T-cell (primary cell): ENCODE results near the gene SMIM30. TPM values are rescaled to one million over a fixed set of nuclear protein-coding genes. Genes with fewer than 3 reads are reported as not detected.

Source experiments
- ATAC-seq, 4 experiments: fragments of 200-7000 bp in 3 of 4; fragments of 150-1000 bp in 1 of 4; cut with Tn5 transposase; replicated peaks in 1 of 4; 1 replicate in 3 of 4; 2 replicates in 1 of 4; pipeline ENCODE4 v1.10.0; 2021; ENCODE audit warnings: moderate library complexity in 3 of 4, mild to moderate bottlenecking in 2 of 4, moderate number of reproducible peaks in 1 of 4
- CTCF ChIA-PET, 2 donors: fragments of 300-600 bp; sonication (Branson Sonifier 250); formaldehyde crosslinking; loops; one replicate each; lab custom pipeline; 2022; ENCODE audit warnings: antibody characterized with exemption in 2 of 2; lab: Charles Lee
- POLR2A ChIA-PET, 2 donors: fragments of 300-600 bp; sonication (Branson Sonifier 250); formaldehyde crosslinking; loops; one replicate each; lab custom pipeline; 2022; ENCODE audit warnings: antibody characterized with exemption in 2 of 2; lab: Charles Lee
- DNase-seq, 35 experiments: peaks; one replicate each; pipeline versions ENCODE4 v3.0.0 to v3.0.0-alpha.2; 2013 to 2023
- H3K27ac ChIP-seq: one replicate; pipeline ENCODE4 v1.5.1; 2013; ENCODE audit warnings: low read length
- H3K27me3 ChIP-seq, 2 experiments: replicated peaks in 1 of 2; 1 replicate in 1 of 2; 2 replicates in 1 of 2; pipeline versions ENCODE4 v1.6.1 to v1.7.0; 2013; ENCODE audit warnings: low read length in 1 of 2, mixed read lengths in 1 of 2; ENCODE audit not compliant: control insufficient read depth in 2 of 2, insufficient read depth in 2 of 2; ENCODE audit errors: extremely low read depth in 1 of 2
- H3K36me3 ChIP-seq, 2 donors: 1 replicate in 1 of 2; 2 replicates in 1 of 2; pipeline versions ENCODE4 v1.6.1 to v1.7.0; 2013; ENCODE audit warnings: low read length in 1 of 2; ENCODE audit not compliant: control insufficient read depth in 2 of 2, insufficient read depth in 1 of 2; ENCODE audit errors: extremely low read depth in 1 of 2
- H3K4me1 ChIP-seq, 2 experiments: 1 replicate in 1 of 2; 2 replicates in 1 of 2; pipeline versions ENCODE4 v1.6.1 to v1.7.0; 2013; ENCODE audit warnings: low read length in 2 of 2, mixed read lengths in 1 of 2; ENCODE audit not compliant: insufficient read depth in 2 of 2, control insufficient read depth in 1 of 2; ENCODE audit errors: extremely low read depth in 1 of 2
- H3K4me3 ChIP-seq, 2 donors: 1 replicate in 1 of 2; 2 replicates in 1 of 2; pipeline versions ENCODE4 v1.5.1 to v1.7.0; 2013; ENCODE audit warnings: mild to moderate bottlenecking in 2 of 2, low read length in 1 of 2, moderate library complexity in 1 of 2; ENCODE audit not compliant: control insufficient read depth in 1 of 2; ENCODE audit errors: extremely low read depth in 1 of 2
- H3K9me3 ChIP-seq: 2 replicates; pipeline ENCODE4 v1.7.0; 2013
- H3K27ac Mint-ChIP-seq, 2 donors: one replicate each; pipeline ENCODE4 v1.8.0; 2020 to 2021; ENCODE audit warnings: mild to moderate bottlenecking in 2 of 2, mixed read lengths in 2 of 2
- H3K27me3 Mint-ChIP-seq, 2 donors: one replicate each; pipeline ENCODE4 v1.8.0; 2021 to 2022; ENCODE audit warnings: mixed read lengths in 2 of 2
- H3K36me3 Mint-ChIP-seq: one replicate; pipeline ENCODE4 v1.8.0; 2021; ENCODE audit warnings: mixed read lengths
- H3K4me1 Mint-ChIP-seq, 3 donors: one replicate each; pipeline ENCODE4 v1.8.0; 2020 to 2022; ENCODE audit warnings: mixed read lengths in 3 of 3, mild to moderate bottlenecking in 1 of 3
- H3K4me3 Mint-ChIP-seq, 3 donors: one replicate each; pipeline ENCODE4 v1.8.0; 2020 to 2022; ENCODE audit warnings: mild to moderate bottlenecking in 3 of 3, mixed read lengths in 3 of 3, moderate library complexity in 3 of 3
- H3K9me3 Mint-ChIP-seq, 3 donors: one replicate each; pipeline ENCODE4 v1.8.0; 2020 to 2022; ENCODE audit warnings: mixed read lengths in 3 of 3
- WGBS: methylation state at CpG from one replicate; pipeline ENCODE4 v1.1.5; 2013; ENCODE audit warnings: missing lambda C conversion rate; ENCODE audit not compliant: insufficient coverage; 5-methylcytosine and 5-hydroxymethylcytosine counted together
- total RNA-seq, 35 experiments: library from RNA in 6 of 35; stranded (reverse) in 6 of 35; fragments of 120-200 nt in 1 of 35; gene quantifications; one replicate each; pipeline versions ENCODE4 v1.2.1 to v1.2.4 and lab custom pipeline; 2013 to 2026

SMIM30 gene
- total RNA-seq, 5 donors from 2014 or later (not counting 1 experiment from before 2014, with no cell fraction given) = 11.1 to 17.3 (median 16.5) TPM

GRCh38 chr7:113085781-113086390 is 32.5 kb downstream of the SMIM30 start:
- H3K4me1 ChIP-seq = peaks cover 0 to 3% of the 10 kb centered on the region in 2 experiments
- peak in 1 of 4 experiments; percentile 51 for ATAC-seq
- no peaks in the 10 kb centered on the region for H3K9me3 ChIP-seq
- 41% methylated on average over 11 of the region's 16 CpGs for WGBS
- no peaks in the 10 kb centered on the region for H3K36me3 ChIP-seq
- Mint-ChIP-seq H3K4me3 (peak overlapping the region in 2 of 3 donors; percentile 0 to 7), H3K27me3 (peaks cover 25 to 44% of the 10 kb centered on the region in 2 donors), H3K36me3 (no peaks in the 10 kb centered on the region), H3K27ac (no peak overlapping the region), H3K9me3 (no peaks in the 10 kb centered on the region), H3K4me1 (peaks cover 7 to 14% (median 13%) of the 10 kb centered on the region in 3 donors)
- CTCF ChIA-PET = interaction anchor here (0.5 to 1.2 kb wide), 6 partner anchors 18 to 730 kb away, joined by 4 to 10 read pairs (median 8); a partner anchor contains a TSS
- no peak overlapping the region for H3K27ac ChIP-seq
- no peak overlapping the region for H3K4me3 ChIP-seq
- peaks cover 4 to 13% of the 10 kb centered on the region in 2 experiments for H3K27me3 ChIP-seq
- POLR2A ChIA-PET = interaction anchor here (0.6 kb wide), 3 partner anchors 10 to 158 kb away, joined by 3 to 8 read pairs (median 4); no protein-coding TSS in a partner anchor
- DNase-seq = no peak

GRCh38 chr7:113084496-113085172 is 33.7 kb downstream of the SMIM30 start:
- no peaks in the 10 kb centered on the region for H3K9me3 Mint-ChIP-seq
- no peak overlapping the region for H3K27ac ChIP-seq
- peaks cover 0 to 3% of the 10 kb centered on the region in 2 experiments for H3K4me1 ChIP-seq
- H3K27me3 Mint-ChIP-seq = peaks cover 35 to 39% of the 10 kb centered on the region in 2 donors
- ATAC-seq (no peak), DNase-seq (no peak)
- H3K9me3 ChIP-seq = no peaks in the 10 kb centered on the region
- peaks cover 7 to 14% (median 13%) of the 10 kb centered on the region in 3 donors for H3K4me1 Mint-ChIP-seq
- H3K36me3 Mint-ChIP-seq = no peaks in the 10 kb centered on the region
- peaks cover 4 to 13% of the 10 kb centered on the region in 2 experiments for H3K27me3 ChIP-seq
- no peaks in the 10 kb centered on the region for H3K36me3 ChIP-seq
- no peak overlapping the region for H3K4me3 Mint-ChIP-seq
- H3K4me3 ChIP-seq = no peak overlapping the region
- ChIA-PET POLR2A (no interaction called here), CTCF (no interaction called here)
- H3K27ac Mint-ChIP-seq = no peak overlapping the region
- WGBS = no CpG with 5 or more reads among the region's 4 CpGs

GRCh38 chr7:113083816-113084495 is 34.4 kb downstream of the SMIM30 start:
- Mint-ChIP-seq H3K36me3 (no peaks in the 10 kb centered on the region), H3K27me3 (peaks cover 36 to 39% of the 10 kb centered on the region in 2 donors), H3K4me3 (no peak overlapping the region), H3K4me1 (peaks cover 7 to 14% (median 13%) of the 10 kb centered on the region in 3 donors), H3K27ac (no peak overlapping the region), H3K9me3 (no peaks in the 10 kb centered on the region)
- H3K36me3 ChIP-seq = no peaks in the 10 kb centered on the region
- POLR2A ChIA-PET = no interaction called here
- peaks cover 4 to 13% of the 10 kb centered on the region in 2 experiments for H3K27me3 ChIP-seq
- H3K27ac ChIP-seq = no peak overlapping the region
- ATAC-seq (no peak), DNase-seq (no peak)
- 91% methylated on average over 5 of the region's 10 CpGs for WGBS
- CTCF ChIA-PET = no interaction called here
- no peaks in the 10 kb centered on the region for H3K9me3 ChIP-seq
- H3K4me3 ChIP-seq = no peak overlapping the region
- H3K4me1 ChIP-seq = peaks cover 0 to 3% of the 10 kb centered on the region in 2 experiments

GRCh38 chr7:113083132-113083815 is 35.1 kb downstream of the SMIM30 start:
- H3K4me1 Mint-ChIP-seq = peaks cover 7 to 14% (median 13%) of the 10 kb centered on the region in 3 donors
- ATAC-seq = no peak
- ChIA-PET POLR2A (no interaction called here), CTCF (no interaction called here)
- H3K27me3 Mint-ChIP-seq = peaks cover 36 to 37% of the 10 kb centered on the region in 2 donors
- Histone ChIP-seq H3K27me3 (peaks cover 4 to 13% of the 10 kb centered on the region in 2 experiments), H3K27ac (no peak overlapping the region), H3K36me3 (no peaks in the 10 kb centered on the region), H3K4me3 (no peak overlapping the region), H3K9me3 (no peaks in the 10 kb centered on the region), H3K4me1 (peaks cover 0 to 3% of the 10 kb centered on the region in 2 experiments)
- no peak overlapping the region for H3K27ac Mint-ChIP-seq
- H3K36me3 Mint-ChIP-seq = no peaks in the 10 kb centered on the region
- DNase-seq = no peak
- H3K4me3 Mint-ChIP-seq = no peak overlapping the region
- H3K9me3 Mint-ChIP-seq = no peaks in the 10 kb centered on the region
- whole genome bisulfite sequencing = no CpG with 5 or more reads among the region's 1 CpG

- no peaks in the 10 kb centered on the region for H3K4me1 Mint-ChIP-seq
- WGBS = no CpG with 5 or more reads among the region's 2 CpGs
- no peak overlapping the region for H3K4me3 Mint-ChIP-seq
- no peak overlapping the region for H3K27ac ChIP-seq
- H3K4me3 ChIP-seq = no peak overlapping the region
- ATAC-seq = no peak
- no peak for DNase-seq
- no peaks in the 10 kb centered on the region for H3K36me3 ChIP-seq
- no peaks in the 10 kb centered on the region for H3K9me3 Mint-ChIP-seq
- no peaks in the 10 kb centered on the region for H3K36me3 Mint-ChIP-seq
- no peaks in the 10 kb centered on the region for H3K9me3 ChIP-seq
- no peaks in the 10 kb centered on the region for H3K4me1 ChIP-seq
- peaks cover 8 to 21% of the 10 kb centered on the region in 2 donors for H3K27me3 Mint-ChIP-seq
- POLR2A ChIA-PET = no interaction called here
- no peak overlapping the region for H3K27ac Mint-ChIP-seq
- CTCF ChIA-PET = interaction anchor here in 1 of 2 donors (0.7 kb wide), 1 partner anchor 93 kb away, joined by 5 read pairs; no protein-coding TSS in a partner anchor
- peaks cover 0 to 2% of the 10 kb centered on the region in 2 experiments for H3K27me3 ChIP-seq
These were observed 40.0 kb downstream of the SMIM30 start for GRCh38 chr7:113078331-113078730.

GRCh38 chr7:113076703-113077102 is 41.7 kb downstream of the SMIM30 start:
- Mint-ChIP-seq H3K27me3 (peaks cover 6 to 21% of the 10 kb centered on the region in 2 donors), H3K4me3 (no peak overlapping the region), H3K36me3 (no peaks in the 10 kb centered on the region), H3K27ac (no peak overlapping the region), H3K4me1 (no peaks in the 10 kb centered on the region), H3K9me3 (no peaks in the 10 kb centered on the region)
- Histone ChIP-seq H3K36me3 (no peaks in the 10 kb centered on the region), H3K4me1 (no peaks in the 10 kb centered on the region), H3K9me3 (no peaks in the 10 kb centered on the region), H3K27me3 (peaks cover 0 to 2% of the 10 kb centered on the region in 2 experiments), H3K27ac (no peak overlapping the region), H3K4me3 (no peak overlapping the region)
- WGBS = no CpG with 5 or more reads among the region's 3 CpGs
- ATAC-seq = no peak
- CTCF ChIA-PET = interaction anchor here in 1 of 2 donors (1.3 kb wide), 1 partner anchor 18 kb away, joined by 3 read pairs; no protein-coding TSS in a partner anchor
- DNase-seq = no peak
- POLR2A ChIA-PET = no interaction called here
